CD4-positive, alpha-beta T cell treated with Interleukin-4 for 4 hours (primary cell): Measurements from ENCODE around the gene ZNF33A.
"Not testable (repeated sequence)": the region's sequence is repeated elsewhere in the genome, so short reads cannot be mapped to it uniquely, and the experiment has no call there.

Experiments
- DNase-seq: peaks from one replicate; pipeline ENCODE4 v3.0.0-alpha.2; 2020

ZNF33A gene

GRCh38 chr10:38047666-38048065 is 37.2 kb downstream of the ZNF33A start:
- no peak for DNase-seq

- no peak for DNase-seq
Measured at GRCh38 chr10:38050212-38050611, 39.7 kb downstream of the ZNF33A start.

GRCh38 chr10:38054361-38054797 is 43.9 kb downstream of the ZNF33A start:
- DNase-seq = no peak

GRCh38 chr10:38055274-38055894 is 44.9 kb downstream of the ZNF33A start:
- not testable (repeated sequence) for DNase-seq

- DNase-seq = not testable (repeated sequence)
Measured at GRCh38 chr10:38069663-38070062, 59.2 kb downstream of the ZNF33A start.

GRCh38 chr10:38070501-38070900 is 60.0 kb downstream of the ZNF33A start:
- DNase-seq = no peak

- no peak for DNase-seq
Measured at GRCh38 chr10:38072552-38072951, 62.1 kb downstream of the ZNF33A start.

GRCh38 chr10:38076687-38077086 is 66.2 kb downstream of the ZNF33A start:
- DNase-seq = no peak

- not testable (repeated sequence) for DNase-seq
Measured at GRCh38 chr10:38093318-38093717, 82.8 kb downstream of the ZNF33A start.

GRCh38 chr10:38093816-38094157 is 83.3 kb downstream of the ZNF33A start:
- DNase-seq = no peak

GRCh38 chr10:38094158-38094926 is 83.9 kb downstream of the ZNF33A start, which contains the start of gene ZNF37A:
ZNF37A (plus strand) TSS chr10:38094337; CDS start chr10:38096618, 2,281 bp downstream.
- peak; percentile 91 for DNase-seq

GRCh38 chr10:38094927-38095574 is 84.6 kb downstream of the ZNF33A start:
- DNase-seq = no peak

- DNase-seq = no peak
Measured at GRCh38 chr10:38102880-38103279, 92.4 kb downstream of the ZNF33A start.

- no peak for DNase-seq
Measured at GRCh38 chr10:38103756-38104155, 93.3 kb downstream of the ZNF33A start.

GRCh38 chr10:38112159-38112558 is 101.7 kb downstream of the ZNF33A start:
- DNase-seq = no peak
